GM19328 (cell line): ENCODE results near the gene ZNF354B.
"Not testable (repeated sequence)": the region's sequence is repeated elsewhere in the genome, so short reads cannot be mapped to it uniquely, and the experiment has no call there.

ENCODE experiments used
- ATAC-seq: cut with Tn5 transposase; IDR thresholded peaks from one replicate; pipeline ENCODE4 v1.9.1; 2021; ENCODE audit warnings: mild to moderate bottlenecking, moderate library complexity; ENCODE audit not compliant: unreplicated experiment

ZNF354B gene

DNA sequence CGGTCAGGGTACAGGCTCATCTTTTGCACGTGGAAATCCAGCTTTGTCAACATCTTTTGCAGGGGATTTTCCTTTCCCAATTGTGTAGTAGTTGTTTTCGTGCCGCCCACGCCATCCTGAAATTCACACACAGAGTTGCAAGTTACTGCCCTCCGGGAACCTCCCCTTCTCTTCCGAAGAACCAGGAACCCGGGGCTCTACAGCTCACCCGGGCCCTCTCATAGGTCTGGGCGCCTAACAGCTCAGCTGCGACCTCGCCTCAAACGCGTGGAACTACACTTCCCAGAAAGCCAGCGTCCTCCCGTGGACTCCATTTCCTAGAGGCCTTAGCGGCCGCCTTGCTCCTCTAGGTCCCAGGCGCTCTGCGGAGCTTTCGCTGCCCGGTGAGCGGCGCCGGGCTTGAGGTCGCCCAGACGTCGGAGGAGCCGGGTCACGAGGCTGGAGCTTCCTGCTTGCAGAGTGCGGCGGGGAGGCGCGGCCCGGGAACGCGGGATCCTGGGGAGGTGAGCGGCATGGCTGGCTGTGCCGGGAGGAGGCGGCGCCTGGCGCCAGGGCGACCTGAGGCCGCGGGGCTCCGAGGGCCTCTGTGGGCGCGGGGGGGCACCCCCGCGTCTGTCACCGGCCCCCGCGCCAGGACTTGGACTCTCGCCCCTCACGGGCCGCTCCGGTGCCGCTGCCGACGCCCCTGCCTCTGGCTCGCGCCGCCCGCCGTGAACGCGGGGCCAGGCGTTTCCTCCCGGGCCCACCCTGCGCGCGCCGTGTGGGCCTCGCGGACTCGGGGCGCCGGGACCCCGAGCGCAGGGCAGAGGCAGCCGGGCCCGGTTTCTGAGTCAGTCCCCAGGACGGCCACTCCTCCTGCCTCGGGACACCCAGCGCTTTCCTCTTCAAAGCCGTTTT lies at the start of gene ZNF354B:
ZNF354B (plus strand) TSS at position 329 of the 897 bp plus-strand sequence. CDS start 1,095 bp downstream, outside the sequence.
- peak; percentile 97 for ATAC-seq

DNA sequence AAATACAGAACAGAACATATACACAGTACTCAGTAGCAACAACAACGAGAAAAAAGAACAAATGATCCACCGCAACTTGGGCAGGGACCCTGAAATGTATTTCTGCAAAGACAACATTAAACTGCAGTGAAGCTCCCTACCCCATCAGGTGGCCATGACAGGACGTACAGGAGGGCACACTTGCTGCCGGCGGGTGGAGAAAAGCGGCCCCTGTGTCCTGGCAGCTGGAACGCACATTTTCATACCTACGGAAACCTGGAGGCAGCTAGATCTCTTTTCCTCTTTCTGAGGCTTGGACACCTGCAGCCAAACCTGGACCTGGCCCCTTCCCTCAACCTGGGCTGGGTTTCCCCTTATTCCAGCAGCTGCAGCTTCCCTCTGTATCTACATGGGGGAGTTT lies 42.2 kb upstream of the ZNF354B start:
- ATAC-seq = no peak

DNA sequence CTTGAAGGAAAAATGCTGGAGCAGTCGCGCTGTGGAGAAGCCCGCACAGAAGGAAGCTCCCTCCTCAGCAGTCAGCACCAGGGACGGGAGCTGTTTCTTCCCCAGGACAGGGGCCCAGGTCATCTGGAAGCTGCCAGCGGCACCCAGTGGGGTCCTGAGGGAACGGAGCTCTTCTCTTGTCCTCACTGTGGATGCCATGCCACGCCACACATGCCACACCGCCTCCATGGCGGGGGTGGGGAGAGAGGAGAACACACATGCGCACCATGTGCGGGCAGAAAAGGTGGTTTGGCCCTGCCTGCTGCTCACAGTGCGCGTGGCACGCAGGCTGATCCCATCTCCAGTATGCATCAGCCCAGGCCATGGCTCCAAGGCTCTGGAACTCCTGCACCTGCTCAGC lies 41.7 kb upstream of the ZNF354B start:
- ATAC-seq = no peak

DNA sequence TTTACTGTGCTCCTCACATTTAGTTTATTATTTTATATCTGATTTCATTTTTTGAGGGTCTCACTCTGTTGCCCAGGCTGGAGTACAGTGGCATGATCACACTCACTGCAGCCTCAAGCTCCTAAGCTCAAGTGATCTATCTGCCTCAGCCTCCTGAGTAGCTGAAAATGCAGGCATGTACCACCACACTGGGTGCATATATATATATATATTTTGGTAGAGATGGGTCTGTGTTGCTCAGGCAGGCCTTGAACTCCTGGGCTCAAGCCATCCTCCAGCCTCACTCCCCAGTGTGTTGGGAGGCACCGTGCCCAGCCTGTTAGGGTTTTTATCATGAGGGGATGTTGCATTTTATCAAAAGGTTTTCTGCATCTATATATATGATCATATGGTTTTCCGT lies 39.8 kb upstream of the ZNF354B start:
- ATAC-seq = no peak

DNA sequence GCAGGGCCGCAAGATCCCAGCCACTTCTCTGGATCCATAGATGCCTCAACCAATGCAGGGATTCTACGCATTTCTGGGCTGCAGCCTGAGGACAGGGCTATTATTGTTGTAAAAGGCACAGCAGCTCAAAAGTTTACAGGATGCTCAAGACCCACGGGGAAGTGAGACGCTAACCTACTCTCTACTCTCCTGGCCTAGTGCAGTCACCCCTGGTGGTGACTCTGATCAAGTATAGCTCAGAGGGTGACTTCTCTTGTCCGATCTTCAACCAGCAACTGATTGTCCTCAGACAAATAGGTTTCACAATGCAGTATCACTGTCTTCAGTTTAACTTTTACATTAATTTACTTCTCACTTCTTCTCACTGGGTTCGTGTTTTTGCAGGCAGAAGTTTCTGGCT lies 34.3 kb upstream of the ZNF354B start:
- ATAC-seq = no peak

DNA sequence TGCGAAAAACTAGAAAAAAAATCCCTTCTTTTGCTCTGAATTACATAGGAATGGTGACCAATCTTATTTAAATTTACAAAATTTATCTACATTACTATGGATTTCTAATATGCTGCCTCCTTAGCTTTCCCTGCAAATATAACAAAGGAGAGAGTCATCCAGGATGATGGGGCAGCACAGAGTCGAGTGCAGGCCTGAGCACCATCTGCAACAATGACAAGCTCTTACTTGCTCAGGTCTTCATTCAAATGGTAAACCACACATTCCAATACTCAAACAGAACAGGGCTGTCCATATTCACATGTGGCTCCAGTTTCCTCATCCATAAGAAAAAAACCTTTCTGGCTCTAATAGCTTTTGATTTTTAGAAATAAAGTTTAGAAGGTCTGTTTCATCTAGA lies 33.5 kb upstream of the ZNF354B start:
- no peak for ATAC-seq

DNA sequence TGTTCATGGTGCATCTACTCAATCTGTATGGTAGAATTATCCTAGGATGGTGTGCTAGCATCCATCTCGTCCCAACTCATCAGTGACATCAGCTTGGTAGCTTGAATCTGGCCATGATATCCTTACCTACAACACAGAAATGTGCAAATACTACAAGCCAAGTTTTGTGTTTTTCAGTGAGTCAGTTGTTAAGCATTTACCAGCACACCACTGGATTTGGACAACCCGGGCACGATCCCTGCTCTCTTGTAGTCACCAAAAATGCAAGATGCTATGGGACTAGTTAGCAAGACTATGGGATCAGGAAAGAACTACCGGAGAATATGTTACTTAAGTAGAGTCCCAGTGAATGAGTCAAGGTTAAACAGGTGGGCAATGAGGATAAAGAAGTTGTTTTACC lies 32.1 kb upstream of the ZNF354B start:
- no peak for ATAC-seq

DNA sequence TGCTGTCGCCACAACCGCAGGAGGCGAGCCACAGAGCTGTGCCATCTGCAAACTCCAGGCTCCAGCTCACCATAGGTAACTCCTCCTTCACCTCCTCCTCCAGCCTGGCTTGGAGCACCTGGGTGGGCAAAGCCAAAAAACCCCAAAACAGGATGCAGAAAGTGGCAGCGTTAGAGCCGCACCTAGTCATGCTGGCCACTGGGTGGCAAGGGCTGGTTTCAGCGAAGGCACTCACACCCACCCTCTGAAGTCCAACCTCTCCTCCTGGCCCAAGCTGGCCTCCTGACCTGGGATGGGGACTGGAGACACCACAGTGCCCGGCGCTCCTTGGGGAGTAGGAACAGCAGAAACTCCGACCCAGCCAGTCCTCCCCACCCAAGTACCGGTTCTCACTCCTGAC lies 28.7 kb upstream of the ZNF354B start:
- ATAC-seq = no peak

DNA sequence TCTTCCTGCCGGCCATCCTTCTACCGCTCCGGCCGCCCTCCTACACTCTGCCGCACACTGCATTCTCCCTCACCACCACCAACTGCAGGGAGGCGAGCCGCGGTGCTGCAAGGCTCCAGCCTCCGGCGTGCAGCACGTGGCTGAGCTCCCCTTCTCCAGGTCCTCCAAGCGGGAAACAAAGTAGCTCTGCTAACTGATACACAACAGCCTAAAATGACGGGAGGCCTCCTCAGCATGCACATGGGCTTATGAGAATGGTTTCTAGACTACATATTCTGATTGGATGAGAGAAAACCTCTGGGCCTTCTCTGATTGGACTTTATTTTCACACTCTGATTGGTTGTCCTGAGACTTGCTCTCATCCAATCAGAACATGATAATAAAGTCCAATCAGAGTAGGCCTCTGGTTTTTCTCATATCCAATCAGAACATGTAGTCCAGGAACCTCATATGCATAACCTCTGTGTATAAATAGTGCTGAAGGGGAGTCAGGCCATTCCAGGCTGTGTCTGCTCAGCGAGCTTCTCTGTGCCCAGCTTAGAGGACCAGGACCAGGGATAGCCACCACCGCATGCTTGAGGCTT lies 27.0 kb upstream of the ZNF354B start:
- ATAC-seq = no peak

DNA sequence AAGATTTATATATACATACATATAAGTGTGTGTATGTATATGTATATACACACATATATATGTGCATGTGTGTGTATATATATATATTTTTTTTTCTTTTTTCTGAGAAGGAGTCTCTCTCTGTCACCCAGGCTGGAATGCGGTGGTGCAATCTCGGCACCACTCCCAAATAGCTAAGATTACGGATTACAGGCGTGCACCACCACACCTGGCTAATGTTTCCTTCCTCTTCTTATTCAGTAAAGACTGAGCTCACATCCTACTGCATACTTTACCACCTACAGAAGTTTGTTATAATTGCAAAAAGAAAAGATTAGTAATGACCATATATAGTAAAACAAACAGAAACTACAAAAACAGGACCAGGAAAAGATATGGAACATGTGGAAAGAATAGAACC lies 23.1 kb upstream of the ZNF354B start:
- ATAC-seq = no peak

DNA sequence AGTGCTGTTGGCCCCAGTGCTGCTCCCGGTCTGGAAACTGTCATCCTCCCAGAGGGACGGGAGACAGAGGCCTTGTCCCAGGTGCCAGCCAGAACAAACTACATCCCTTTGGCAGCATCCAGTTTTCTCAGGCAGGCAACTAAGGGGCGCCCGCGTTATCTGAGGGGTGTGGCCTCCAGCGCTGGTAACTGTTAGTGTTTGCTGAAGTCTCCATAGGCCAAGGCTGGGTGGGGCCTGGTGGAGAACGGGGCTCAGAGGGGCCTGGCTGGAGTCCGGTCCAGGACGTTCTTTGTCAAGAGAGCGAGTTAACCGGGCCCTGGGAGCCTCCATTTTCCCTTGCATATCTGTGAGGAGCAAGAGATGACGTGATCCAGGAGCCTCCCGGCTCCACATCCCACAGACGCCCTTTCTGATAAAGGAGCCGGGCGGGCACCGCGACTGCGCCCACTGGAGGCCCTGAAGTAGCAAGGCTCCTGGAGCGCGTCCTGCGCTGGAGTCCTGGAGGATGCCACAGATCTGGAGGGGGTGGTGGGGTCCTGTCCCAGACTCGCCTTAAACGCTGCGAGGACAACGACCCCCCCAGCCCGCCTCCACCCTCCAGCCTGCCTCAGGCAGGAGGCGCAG lies 20.9 kb upstream of the ZNF354B start:
- not testable (repeated sequence) for ATAC-seq

DNA sequence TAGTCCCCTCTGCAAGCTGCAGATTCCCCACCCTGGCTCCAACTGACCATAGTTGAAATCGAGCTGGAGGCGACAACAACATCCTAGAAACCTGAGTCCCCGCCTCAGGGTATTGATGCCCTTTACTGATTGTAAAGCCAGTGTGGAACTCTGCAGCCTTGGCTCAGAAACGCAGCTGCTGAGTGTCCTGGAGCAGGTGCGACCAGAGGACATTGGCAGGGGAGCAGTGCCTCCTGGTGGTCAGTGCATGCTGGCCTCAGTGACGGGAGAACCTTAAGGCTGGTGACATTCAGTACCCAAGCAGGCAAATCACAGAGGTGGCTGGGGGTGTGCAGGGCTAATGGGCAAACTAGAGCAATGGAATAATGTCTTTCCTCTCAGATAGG lies 20.4 kb upstream of the ZNF354B start:
- no peak for ATAC-seq

DNA sequence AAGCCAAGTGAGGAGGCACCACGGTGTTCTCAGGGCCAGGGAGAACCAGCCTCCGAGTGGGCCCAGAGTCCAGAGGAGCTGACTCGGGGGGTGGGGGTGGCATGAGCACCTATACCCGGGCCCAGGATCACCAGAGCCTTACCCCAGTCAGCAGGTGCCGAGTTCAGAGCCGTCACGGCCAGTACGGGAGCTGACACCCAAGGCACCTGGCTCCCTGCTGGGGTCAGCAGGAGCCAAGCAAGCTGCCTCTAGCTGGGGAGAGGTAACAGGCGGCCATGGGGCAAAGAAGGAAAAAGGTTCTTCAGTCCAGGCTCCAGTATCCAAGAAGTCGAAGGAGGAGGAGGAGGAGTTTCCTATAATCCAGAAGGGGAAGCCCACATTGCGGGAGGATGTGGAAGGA lies 19.4 kb upstream of the ZNF354B start:
- not testable (repeated sequence) for ATAC-seq

DNA sequence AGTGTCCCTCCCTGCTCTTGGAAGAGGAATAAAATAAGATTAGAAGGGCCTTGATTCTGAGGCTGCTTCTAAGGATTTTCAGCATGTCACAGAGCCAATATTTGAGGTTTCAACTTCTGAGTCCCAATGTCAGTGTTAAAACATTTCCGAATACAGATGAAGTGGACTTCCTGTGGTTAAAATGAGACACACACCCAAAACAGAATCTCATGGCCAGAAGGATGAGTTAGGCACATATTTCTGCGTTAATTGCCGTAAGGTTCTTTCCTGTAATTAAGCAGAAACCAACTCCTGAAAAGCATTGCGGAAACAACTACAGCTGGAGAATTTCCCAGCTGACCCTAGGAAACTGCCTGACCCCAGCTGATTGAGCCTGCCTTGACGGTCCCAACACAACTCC lies 10.4 kb upstream of the ZNF354B start:
- ATAC-seq = no peak

DNA sequence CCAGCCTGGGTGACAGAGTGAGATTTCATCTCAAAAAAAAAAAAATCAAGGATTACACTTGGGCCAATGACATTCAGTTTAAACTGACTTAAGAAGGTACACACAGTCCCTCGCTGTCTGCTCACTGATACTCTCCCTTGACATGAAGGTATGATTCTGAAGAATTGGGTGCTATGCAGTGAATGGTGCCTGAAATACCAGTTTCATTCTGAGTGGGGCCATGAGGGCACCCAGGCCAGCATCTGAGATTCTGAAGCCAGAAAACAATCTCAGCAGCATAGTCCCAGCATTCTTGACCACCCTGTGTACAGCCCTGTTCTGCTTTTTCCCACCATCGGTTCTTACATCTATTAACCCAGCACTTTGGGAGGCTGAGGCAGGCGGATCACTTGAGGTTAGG lies 7.8 kb upstream of the ZNF354B start:
- ATAC-seq = no peak

DNA sequence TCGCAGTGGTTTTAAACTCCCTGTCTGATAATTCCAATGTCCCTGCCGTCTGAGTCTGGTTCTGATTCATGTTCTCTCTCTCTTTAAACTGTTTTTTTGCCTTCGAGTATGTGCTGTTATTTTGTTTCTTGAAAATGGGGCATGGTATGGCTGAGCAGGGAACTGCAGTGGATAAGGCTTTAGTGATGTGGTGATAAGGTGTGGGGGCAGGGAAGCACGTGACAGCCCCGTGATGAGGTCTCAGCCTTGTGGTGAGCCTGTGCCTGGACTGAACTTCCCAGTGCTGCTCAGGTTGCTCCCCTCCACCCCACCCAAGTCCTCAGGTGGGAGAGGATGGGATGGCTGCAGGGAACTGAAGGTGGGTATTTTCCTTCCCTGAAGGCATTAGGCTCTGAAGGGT lies 5.5 kb upstream of the ZNF354B start:
- no peak for ATAC-seq

DNA sequence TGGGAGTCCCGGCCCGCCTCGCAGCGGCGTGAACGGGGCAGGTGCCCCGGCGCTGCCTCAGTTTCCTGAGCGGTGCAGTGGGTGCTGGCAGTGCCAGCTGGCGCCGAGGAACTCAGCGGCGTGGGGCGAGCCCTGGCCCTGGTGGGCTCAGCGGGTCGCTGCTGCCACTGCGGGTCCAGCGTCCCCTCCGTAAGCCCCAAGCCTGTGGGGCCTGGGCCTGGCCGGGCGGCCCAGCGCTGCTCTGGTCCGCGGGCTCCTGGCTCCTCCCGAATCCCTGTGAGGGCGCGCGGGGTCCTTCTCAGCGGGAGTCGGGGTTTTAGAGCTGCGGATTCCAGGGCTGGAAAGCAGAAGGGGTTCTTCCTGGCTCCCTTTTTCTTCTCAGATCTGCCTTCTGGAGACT lies 862 bp downstream of the ZNF354B start:
- not testable (repeated sequence) for ATAC-seq

DNA sequence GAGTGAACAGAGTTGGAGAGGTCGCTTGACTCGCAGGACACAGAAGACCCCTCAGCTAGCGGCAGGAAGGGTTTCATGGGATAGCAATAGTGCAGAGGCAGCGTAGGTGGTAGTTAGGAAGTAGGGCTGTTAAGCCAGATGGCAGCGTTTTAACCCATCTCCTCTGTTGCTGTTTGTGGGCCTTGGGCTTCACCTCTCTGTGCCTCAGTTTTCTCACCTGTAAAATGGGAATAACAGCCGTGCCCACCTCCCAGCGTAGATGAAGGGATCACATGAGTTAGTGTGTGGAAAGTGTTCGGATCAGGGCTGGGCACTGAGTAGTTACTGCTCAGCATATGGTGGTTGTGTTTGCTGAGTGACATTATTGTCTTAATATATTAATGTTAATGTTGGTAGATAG lies 1.9 kb downstream of the ZNF354B start:
- no peak for ATAC-seq

DNA sequence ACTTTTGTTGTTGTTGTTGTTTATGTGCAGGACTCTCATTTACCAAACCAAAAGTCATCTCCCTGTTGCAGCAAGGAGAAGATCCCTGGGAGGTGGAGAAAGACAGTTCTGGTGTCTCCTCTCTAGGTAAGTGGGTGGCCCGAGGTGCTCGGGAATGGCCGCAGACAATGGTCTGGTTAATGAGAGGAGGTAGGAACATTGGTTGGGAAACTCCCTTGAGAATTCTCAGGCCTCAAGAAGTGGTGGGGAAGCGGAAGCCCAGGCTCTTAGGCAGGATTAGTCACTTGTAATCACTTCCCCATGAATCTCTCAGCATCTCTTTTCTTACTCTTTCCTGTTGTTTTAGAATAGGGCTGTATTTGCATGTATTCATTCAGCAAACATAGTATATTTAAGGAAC lies 7.2 kb downstream of the ZNF354B start:
- ATAC-seq = no peak

DNA sequence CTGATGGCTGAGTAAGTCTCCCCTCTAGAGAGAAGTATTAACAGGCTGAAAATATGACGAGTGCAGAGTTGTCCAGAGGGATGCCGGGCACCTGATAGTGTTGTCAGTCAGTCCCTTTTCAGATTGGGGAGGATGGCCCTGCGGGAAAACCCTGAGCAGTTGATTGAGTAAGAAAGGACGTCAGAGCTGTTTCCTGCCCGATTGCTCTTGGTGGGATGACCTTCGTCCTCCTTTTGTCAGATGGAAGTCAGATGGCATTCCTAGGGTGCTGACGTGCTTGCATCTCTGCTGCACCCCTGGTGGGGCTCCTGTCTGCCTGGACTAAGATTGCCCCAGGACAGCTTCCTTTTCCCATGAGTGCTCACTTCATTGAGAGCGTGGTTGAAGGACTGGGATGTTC lies 9.8 kb downstream of the ZNF354B start:
- ATAC-seq = no peak

DNA sequence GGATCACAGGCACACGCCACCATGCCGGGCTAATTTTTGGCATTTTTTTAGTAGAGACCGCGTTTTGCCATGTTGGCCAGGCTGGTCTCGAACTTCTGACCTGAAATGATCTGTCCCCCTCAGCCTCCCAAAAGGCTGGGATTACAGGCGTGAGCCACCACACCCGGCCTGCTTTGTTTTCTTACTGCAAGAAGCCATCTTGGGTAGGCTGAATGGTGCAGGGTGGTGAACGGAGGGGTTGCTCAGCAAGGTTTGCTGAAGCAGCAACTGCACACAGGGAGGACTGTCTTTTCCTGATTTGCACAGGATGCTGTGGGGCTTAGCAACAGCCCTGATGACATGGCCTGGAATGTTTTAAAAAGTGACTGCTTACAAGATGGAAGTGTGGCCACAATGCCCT lies 10.7 kb downstream of the ZNF354B start:
- no peak for ATAC-seq

DNA sequence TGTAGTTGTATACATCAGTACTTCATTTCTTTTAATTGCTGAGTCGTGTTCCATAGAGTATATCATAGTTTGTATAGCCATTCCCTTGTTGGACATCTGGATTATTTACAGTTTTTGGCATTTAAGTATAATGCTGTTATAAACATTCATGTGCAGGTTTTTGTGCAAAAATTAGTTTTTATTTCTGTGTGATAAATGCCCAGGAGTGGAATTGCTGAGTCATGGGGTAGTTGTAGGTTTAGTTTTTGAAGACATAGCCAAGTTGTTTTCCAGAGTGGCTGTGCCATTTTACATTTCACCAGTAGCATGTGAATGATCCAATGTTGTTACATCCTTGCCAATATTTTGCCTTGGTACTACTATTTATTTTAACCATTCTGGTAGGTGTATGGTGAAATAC lies 12.5 kb downstream of the ZNF354B start:
- no peak for ATAC-seq
